Fibroblast of lung (primary cell): ENCODE data around the gene PRSS33. TPM values are rescaled to one million over a fixed set of nuclear protein-coding genes. Genes with fewer than 3 reads are reported as not detected.

Experiments used
- DNase-seq, 2 donors: peaks; one replicate each; pipeline versions ENCODE4 v3.0.0 to v3.0.0-alpha.2; 2010; ENCODE audit warnings: low read depth in 2 of 2
- H2AFZ ChIP-seq: 2 replicates; pipeline ENCODE4 v1.5.1; 2012; ENCODE audit warnings: low read length, control low read depth, inconsistent platforms
- H3K27ac ChIP-seq: 2 replicates; pipeline ENCODE4 v1.5.1; 2011; ENCODE audit warnings: low read length, control low read depth; ENCODE audit not compliant: insufficient read depth
- H3K27me3 ChIP-seq: 2 replicates; pipeline ENCODE4 v1.5.1; 2011; ENCODE audit warnings: mild to moderate bottlenecking, low read length; ENCODE audit not compliant: control insufficient read depth, insufficient read depth
- H3K36me3 ChIP-seq: 2 replicates; pipeline ENCODE4 v1.5.1; 2011; ENCODE audit warnings: low read length; ENCODE audit not compliant: control insufficient read depth, insufficient read depth
- H3K4me1 ChIP-seq: 2 replicates; pipeline ENCODE4 v1.5.1; 2011; ENCODE audit warnings: low read length; ENCODE audit not compliant: control insufficient read depth, insufficient read depth; ENCODE audit errors: extremely low read depth
- H3K4me2 ChIP-seq: 2 replicates; pipeline ENCODE4 v1.5.1; 2011; ENCODE audit warnings: low read length, control low read depth; ENCODE audit not compliant: insufficient read depth; ENCODE audit errors: extremely low read depth
- H3K4me3 ChIP-seq, 4 experiments: fragments of 200-600 bp in 1 of 4; sonication (generic) in 1 of 4; replicated peaks in 1 of 4; 2 replicates each; pipeline ENCODE4 v1.5.1; 2011 to 2016; ENCODE audit warnings: low read length in 4 of 4, low read depth in 3 of 4, mild to moderate bottlenecking in 3 of 4, control low read depth in 2 of 4, inconsistent platforms in 1 of 4, mixed read lengths in 1 of 4; ENCODE audit not compliant: insufficient read depth in 1 of 4; ENCODE audit errors: control extremely low read depth in 1 of 4
- H3K79me2 ChIP-seq: 2 replicates; pipeline ENCODE4 v1.5.1; 2012; ENCODE audit warnings: mild to moderate bottlenecking, low read length, inconsistent platforms; ENCODE audit not compliant: control insufficient read depth, insufficient read depth
- H3K9ac ChIP-seq: 2 replicates; pipeline ENCODE4 v1.5.1; 2011; ENCODE audit warnings: mild to moderate bottlenecking, low read length, control low read depth; ENCODE audit not compliant: insufficient read depth
- H3K9me3 ChIP-seq: 2 replicates; pipeline ENCODE4 v1.5.1; 2012; ENCODE audit warnings: low read depth, low read length; ENCODE audit not compliant: control insufficient read depth, insufficient read depth
- H4K20me1 ChIP-seq: 2 replicates; pipeline ENCODE4 v1.5.1; 2011; ENCODE audit warnings: low read length; ENCODE audit not compliant: control insufficient read depth, insufficient read depth; ENCODE audit errors: extremely low read depth
- CTCF ChIP-seq, 2 donors: IDR thresholded peaks in 1 of 2; conservative IDR thresholded peaks in 1 of 2; 1 replicate in 1 of 2; 2 replicates in 1 of 2; pipeline ENCODE4 v1.5.1; 2011 to 2012; ENCODE audit warnings: low read length in 2 of 2, control low read depth in 1 of 2, inconsistent platforms in 1 of 2, low read depth in 1 of 2, mild to moderate bottlenecking in 1 of 2
- EZH2 ChIP-seq: IDR thresholded peaks from 2 replicates; pipeline ENCODE4 v1.5.1; 2012; ENCODE audit warnings: low read length, control low read depth, mild to moderate bottlenecking; ENCODE audit errors: missing control alignments
- polyA plus RNA-seq, 2 donors: library from polyadenylated mRNA; depleted of rRNA in 1 of 2; stranded (reverse) in 1 of 2; unstranded in 1 of 2; fragments of >200 nt; gene quantifications; 2 replicates each; pipeline ENCODE4 v1.2.1, GENCODE V29; 2011 to 2012; ENCODE audit warnings: missing spikeins in 1 of 2
- total RNA-seq: library from RNA; depleted of rRNA; stranded (reverse); fragments of >200 nt; gene quantifications from 2 replicates; pipeline ENCODE4 v1.2.1, GENCODE V29; 2014

The PRSS33 gene
- total and polyA plus RNA-seq, 2 donors (not counting 1 experiment from before 2014, with no cell fraction given) = not detected

GRCh38 chr16:2749936-2750335 is 37.4 kb downstream of the PRSS33 start:
- no peak overlapping the region for H3K9ac ChIP-seq
- no peaks in the 10 kb centered on the region for H3K4me1 ChIP-seq
- H4K20me1 ChIP-seq = peaks cover 5% of the 10 kb centered on the region
- no peak for DNase-seq
- TF ChIP-seq EZH2 (no peak), CTCF (conservative IDR thresholded peaks at IDR 0.05 in 1 of 2, IDR thresholded peaks at IDR 0.05 in 1 of 2; ENCODE audit: low read depth in 1 of 2, low read length in 2 of 2) (no peak)
- no peak overlapping the region for H3K4me3 ChIP-seq
- H3K27me3 ChIP-seq = no peaks in the 10 kb centered on the region
- no peak overlapping the region for H3K27ac ChIP-seq
- no peaks in the 10 kb centered on the region for H3K36me3 ChIP-seq
- H3K79me2 ChIP-seq = peaks cover 20% of the 10 kb centered on the region
- H2AFZ ChIP-seq = no peak overlapping the region
- no peaks in the 10 kb centered on the region for H3K9me3 ChIP-seq
- no peak overlapping the region for H3K4me2 ChIP-seq

GRCh38 chr16:2749476-2749875 is 37.9 kb downstream of the PRSS33 start:
- H3K9ac ChIP-seq = no peak overlapping the region

GRCh38 chr16:2748757-2749455 is 38.5 kb downstream of the PRSS33 start:
- H2AFZ ChIP-seq = no peak overlapping the region
- no peak overlapping the region for H3K4me2 ChIP-seq
- H3K4me1 ChIP-seq = no peaks in the 10 kb centered on the region
- TF ChIP-seq EZH2 = no peak
- H3K27me3 ChIP-seq = no peaks in the 10 kb centered on the region
- H3K4me3 ChIP-seq = no peak overlapping the region
- H3K27ac ChIP-seq = no peak overlapping the region
- peaks cover 10% of the 10 kb centered on the region for H3K79me2 ChIP-seq
- no peak for DNase-seq
- no peaks in the 10 kb centered on the region for H3K9me3 ChIP-seq
- H4K20me1 ChIP-seq = no peaks in the 10 kb centered on the region
- H3K9ac ChIP-seq = no peak overlapping the region
- H3K36me3 ChIP-seq = no peaks in the 10 kb centered on the region

More at GRCh38 chr16:2749476-2749875, 37.9 kb downstream of the PRSS33 start:
- Histone ChIP-seq H3K27me3 (no peaks in the 10 kb centered on the region), H3K4me1 (no peaks in the 10 kb centered on the region), H3K9me3 (no peaks in the 10 kb centered on the region), H3K79me2 (peaks cover 16% of the 10 kb centered on the region), H4K20me1 (peaks cover 2% of the 10 kb centered on the region), H3K4me3 (no peak overlapping the region), H2AFZ (no peak overlapping the region), H3K4me2 (no peak overlapping the region), H3K36me3 (no peaks in the 10 kb centered on the region), H3K27ac (no peak overlapping the region)
- no peak for TF ChIP-seq EZH2
- no peak for DNase-seq

GRCh38 chr16:2745961-2746360 is 41.4 kb downstream of the PRSS33 start:
- H3K4me3 ChIP-seq = no peak overlapping the region
- no peaks in the 10 kb centered on the region for H3K4me1 ChIP-seq
- no peak overlapping the region for H2AFZ ChIP-seq
- no peak overlapping the region for H3K27ac ChIP-seq
- no peak overlapping the region for H3K4me2 ChIP-seq
- no peak for TF ChIP-seq EZH2
- no peak for TF ChIP-seq CTCF (conservative IDR thresholded peaks at IDR 0.05 in 1 of 2, IDR thresholded peaks at IDR 0.05 in 1 of 2; ENCODE audit: low read depth in 1 of 2, low read length in 2 of 2)
- H3K27me3 ChIP-seq = no peaks in the 10 kb centered on the region
- H3K9ac ChIP-seq = no peak overlapping the region
- no peaks in the 10 kb centered on the region for H4K20me1 ChIP-seq
- H3K9me3 ChIP-seq = no peaks in the 10 kb centered on the region
- H3K79me2 ChIP-seq = no peaks in the 10 kb centered on the region
- H3K36me3 ChIP-seq = no peaks in the 10 kb centered on the region
- DNase-seq = no peak
